HG02571 (cell line): Measurements from ENCODE around the gene NGF.
"Not testable (repeated sequence)": the region's sequence is repeated elsewhere in the genome, so short reads cannot be mapped to it uniquely, and the experiment has no call there.

Source experiments
- ATAC-seq: cut with Tn5 transposase; IDR thresholded peaks from one replicate; pipeline ENCODE4 v1.9.1; 2021; ENCODE audit warnings: mild to moderate bottlenecking, moderate library complexity; ENCODE audit not compliant: unreplicated experiment

Gene NGF

DNA sequence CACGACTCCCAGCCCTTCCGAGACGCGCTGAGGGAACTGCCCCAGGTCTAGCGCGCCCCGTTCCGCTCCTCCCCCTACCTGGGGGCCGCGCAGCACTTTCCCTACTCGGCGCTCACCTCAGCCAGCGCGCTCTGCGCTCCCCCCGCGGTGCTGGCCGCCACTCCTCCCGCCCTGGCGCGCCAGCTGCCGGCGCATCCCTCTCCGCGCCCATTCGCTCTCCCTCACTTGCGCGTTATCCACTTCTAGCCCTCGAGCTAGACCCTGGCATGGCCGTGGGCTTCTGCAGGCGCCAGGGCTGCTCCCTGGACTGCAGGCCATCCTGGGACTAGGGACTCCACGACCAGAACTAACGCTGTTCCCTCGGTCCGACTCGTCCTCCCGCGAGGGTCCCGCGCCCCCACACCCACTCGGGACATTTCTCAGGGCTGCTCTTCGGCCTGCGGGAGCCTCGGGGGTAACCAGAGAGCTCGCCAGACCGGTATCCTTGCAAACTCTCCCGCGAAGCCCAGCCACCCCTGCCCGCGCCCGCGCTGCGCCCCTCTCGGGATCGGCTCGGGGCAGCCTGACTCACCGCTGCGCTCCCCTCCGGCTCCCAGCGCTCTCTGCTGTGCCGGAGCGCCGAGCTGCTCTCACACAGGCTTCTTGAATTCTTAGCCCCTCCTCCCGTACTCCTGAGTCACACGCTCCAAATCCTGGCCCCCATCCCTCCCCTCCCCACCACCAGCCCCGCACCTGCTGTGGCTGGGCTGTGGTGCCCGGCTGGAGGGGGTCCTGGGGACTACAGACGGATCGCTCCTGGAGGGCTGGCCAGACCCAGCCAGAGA is at the start of gene NGF:
Gene NGF (minus strand): TSS at position 617 of the 824 bp plus-strand sequence. CDS start 51,454 bp downstream, outside the sequence.
- no peak for ATAC-seq

DNA sequence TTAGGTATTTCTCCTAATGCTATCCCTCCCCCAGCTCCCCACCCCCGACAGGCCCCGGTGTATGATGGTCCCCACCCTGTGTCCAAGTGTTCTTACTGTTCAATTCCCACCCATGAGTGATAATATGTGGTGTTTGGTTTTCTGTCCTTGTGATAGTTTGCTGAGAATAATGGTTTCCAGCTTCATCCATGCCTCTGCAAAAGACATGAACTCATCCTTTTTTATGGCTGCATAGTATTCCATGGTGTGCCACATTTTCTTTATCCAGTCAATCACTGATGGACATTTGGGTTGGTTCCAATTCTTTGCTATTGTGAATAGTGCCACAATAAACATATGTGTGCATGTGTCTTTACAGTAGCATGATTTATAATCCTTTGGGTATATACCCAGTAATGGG is 45.4 kb upstream of the NGF start:
- ATAC-seq = not testable (repeated sequence)

DNA sequence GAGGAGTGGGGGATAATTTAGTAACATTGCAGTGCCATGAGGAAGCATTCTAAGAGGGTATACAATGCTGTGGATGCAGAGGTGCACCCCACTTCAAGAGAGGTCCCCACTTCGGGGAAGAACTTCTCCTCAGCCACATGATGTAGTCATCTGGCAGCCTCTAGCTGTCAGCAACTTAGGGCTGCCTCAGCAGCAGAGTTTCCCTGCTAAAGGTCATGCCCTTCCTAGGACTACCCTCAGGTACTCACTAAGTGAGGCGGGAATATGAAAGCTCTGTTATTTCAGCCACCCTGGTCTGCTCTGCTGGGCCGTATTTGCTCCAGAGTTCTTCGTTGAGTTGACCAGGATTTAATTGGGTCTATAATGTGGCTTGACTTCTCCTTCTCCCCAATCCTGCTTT is 41.9 kb upstream of the NGF start:
- no peak for ATAC-seq

DNA sequence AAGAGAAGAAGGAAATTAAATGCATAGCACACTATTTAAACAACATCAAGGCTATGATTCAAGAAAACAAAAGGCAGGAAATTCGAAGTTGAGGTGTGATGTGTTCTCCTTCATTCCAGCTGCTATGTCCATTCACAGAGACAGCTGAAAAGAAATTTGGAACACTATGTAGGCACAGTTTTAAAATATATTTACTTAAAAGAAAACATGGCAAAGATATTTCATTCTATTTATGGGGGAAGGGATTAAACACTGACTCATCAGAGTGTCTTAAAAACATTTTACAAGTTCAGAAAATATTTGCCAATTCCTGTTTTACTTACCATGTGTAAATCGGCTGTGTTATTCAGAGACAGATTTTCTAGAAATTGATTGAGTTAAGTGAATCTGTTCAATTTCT is 39.4 kb upstream of the NGF start:
- no peak for ATAC-seq

DNA sequence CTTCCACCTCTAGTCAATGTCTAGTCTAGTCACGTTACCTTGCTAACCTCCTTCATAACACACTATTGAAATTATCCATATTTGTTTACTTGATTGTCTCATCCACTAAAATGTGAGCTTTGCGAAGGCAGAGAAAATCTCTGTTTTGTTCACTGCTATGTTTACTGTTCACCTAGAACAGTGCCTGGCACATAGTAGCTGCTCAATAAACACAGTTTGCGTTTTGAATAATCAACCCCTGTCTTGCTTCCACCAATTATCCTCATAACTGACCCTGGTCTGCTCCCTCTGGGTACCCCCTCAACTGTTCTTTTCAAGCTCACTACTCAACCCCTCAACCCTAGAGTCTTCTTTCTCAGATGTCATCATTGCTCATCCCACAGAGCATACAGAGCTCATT is 36.5 kb upstream of the NGF start:
- no peak for ATAC-seq

DNA sequence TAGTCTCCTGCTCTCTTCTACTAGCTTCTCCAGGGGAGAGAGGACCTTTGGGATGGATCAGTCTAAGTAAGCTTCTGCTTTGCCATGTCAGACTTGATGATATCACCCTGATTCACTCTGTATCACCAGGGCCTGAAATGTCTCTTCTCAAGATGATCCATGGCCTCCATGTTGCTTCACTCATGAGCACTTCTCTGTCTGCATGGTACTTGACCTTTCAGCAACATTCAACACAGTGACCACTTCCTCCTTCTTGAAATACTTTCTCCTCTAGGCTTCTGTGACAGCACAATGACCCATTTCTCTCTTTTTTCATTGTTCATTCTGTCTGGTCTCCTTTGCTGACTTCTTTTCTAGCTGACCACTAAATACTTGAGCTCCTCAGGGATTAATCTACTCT is 35.3 kb upstream of the NGF start:
- no peak for ATAC-seq

DNA sequence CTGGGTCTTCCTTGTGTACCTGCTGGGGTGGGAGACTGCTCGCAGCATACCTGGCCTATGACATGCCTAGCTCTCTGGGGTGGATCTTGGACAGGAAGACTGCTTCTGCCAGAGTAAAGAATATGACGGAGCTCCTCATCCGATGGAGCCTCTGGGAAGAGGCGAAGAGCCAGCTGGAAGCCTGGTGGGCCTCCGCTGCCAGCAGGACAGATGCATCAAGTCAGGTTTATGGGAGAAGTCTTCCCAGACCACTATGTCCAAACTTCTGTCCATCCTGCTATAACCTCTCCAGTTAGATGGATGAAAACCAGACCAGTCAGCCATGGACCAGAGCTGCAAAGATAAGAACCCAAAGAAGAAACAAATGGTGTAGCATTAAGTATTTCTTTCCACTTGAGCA is 27.7 kb upstream of the NGF start:
- ATAC-seq = no peak

DNA sequence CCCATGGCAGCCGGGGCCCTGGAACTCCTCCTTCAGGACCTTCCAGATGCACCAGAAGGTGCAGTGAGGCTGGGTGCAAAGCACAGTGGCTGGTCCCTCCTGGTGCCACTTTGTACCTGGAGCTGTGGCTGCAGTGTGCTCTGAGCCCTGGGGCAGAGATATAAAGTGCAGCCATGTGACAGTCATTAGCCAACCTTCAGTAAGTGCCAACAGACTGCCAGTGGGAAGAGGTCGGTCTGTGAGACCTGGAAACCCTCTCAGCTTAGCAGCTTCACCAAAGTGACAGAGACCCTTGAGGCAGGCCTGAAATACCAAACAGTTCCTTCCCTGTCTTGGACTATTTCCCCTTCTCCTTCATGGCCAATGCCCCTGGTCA is 26.7 kb upstream of the NGF start:
- no peak for ATAC-seq

DNA sequence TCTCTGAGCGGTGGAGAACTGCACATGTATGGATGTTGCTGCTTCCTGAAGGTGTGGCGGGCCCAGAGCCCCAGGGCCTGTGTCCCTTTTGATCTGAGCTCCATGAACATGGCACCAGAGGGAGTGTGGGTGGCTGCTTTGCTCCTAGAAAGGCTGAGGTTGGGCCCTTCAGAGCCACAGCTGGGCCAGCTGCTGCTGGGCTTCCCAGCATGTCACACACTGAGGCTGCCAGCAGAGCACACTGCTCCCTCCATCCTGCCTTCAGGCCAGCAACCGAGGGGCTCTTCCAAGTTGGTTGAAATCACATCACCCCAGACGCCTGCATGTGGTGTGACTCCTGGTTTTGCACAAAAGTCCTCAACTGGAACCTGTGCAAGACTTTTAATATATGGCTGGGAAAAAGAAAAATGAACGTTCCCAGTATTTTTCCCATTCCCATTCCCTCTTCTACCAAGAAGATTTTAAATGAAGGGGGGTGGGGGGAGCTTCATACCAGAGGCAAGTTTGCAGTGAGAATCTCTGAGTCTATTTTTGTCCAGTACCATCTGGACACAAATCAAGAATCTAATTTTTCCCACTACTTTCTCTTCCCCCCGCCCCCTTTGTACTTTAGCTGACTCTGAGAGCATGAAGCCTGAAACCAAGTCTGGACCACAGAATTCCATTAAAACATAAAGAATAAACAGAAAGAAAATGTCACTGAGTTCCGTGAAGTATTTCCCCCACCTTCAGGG is 26.2 kb upstream of the NGF start:
- ATAC-seq = no peak

DNA sequence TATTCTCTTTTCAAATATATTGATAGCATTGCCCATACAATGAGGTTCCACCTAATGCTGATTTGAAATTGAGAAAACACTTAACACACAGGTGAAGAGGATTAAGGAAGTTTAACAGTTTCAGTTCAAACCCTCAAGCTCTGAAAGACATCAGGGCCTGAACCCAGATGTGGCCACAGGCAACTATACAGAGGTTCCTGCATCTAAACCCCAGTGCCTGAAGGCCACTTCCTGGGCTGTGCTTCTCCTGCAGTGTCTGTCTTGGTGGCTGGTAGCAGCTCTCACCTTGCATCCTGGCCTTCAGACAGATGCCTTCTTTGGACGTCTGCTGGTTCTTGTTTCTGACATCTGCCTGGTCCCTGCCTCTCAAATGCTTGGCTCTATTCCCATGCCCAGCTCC is 25.1 kb upstream of the NGF start:
- no peak for ATAC-seq

DNA sequence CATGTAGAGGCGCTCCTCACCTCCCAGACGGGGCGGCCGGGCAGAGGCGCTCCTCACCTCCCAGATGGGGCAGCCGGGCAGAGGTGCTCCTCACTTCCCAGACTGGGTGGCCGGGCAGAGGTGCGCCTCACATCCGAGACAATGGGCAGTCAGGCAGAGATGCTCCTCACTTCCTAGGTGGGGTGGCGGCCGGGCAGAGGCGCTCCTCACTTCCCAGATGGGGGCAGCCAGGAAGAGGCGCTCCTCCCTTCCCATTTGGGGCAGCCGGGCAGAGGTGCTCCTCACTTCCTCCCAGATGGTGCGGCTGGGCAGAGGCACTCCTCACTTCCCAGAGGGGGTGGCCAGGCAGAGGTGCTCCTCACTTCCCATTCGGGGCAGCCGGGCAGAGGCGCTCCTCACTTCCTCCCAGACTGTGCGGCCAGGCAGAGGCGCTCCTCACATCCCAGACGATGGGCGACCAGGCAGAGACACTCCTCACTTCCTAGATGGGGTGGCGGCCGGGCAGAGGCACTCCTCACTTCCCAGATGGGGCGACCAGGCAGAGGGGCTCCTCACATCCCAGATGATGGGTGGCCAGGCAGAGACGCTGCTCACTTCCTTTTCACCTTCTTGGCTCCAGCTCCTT is 22.6 kb upstream of the NGF start:
- ATAC-seq = not testable (repeated sequence)

DNA sequence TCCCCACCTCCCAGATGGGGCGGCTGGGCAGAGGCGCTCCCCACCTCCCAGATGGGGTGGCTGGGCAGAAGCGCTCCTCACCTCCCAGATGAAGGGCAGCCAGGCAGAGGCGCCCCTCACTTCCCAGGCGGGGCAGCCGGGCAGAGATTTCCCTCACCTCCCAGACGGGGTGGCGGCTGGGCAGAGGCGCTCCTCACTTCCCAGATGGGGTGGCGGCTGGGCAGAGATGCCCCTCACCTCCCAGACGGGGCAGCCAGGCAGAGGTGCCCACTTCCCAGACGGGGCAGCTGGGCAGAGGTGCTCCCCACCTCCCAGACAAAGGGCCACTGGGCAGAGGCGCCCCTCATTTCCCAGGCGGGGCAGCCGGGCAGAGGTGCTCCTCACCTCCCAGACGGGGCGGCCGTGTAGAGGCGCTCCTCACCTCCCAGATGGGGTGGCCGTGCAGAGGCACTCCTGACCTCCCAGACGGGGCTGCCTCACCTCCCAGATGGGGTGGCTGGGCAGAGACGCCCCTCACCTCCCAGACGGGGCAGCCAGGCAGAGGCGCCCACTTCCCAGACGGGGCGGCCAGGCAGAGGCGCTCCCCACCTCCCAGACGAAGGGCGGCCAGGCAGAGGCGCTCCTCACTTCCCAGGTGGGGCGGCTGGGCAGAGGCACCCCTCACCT is 21.9 kb upstream of the NGF start:
- not testable (repeated sequence) for ATAC-seq

DNA sequence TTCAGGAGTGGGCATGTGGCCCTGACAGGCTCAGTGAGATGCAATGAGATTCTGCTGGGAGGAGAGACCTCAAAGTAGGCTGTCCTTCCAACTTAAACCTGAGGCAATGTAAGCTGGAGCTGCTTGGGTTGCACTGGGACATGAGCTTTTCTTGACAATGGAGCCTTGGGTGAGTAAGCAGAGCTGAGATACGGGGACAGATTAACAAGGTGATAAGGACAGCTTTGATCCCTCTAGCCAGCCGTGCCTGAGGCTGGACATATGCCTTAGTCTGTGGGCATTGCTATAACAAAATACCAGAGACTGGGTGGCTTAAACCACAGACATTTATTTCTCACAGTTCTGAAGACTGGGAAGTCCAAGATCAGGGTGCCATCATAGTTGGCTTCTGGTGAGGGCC is 18.3 kb upstream of the NGF start:
- no peak for ATAC-seq

DNA sequence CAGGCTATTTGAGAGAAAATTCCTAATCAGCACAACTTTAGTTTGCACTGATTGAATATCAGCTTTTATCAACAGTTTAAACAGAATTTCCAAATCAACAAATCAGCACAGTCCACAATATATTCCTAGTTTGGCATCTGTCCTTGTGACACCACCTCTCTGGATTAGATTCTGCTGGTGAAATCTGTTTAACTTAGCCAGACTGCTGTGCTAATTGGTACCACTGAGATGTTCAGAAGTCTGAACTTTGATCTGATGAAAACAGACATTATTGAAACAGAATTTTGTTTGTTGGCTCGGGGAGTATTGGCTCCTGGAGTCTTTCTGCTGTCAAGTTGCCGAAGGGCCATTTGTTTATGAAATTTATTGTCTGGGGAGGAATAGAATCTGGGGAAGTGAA is 17.0 kb upstream of the NGF start:
- no peak for ATAC-seq

DNA sequence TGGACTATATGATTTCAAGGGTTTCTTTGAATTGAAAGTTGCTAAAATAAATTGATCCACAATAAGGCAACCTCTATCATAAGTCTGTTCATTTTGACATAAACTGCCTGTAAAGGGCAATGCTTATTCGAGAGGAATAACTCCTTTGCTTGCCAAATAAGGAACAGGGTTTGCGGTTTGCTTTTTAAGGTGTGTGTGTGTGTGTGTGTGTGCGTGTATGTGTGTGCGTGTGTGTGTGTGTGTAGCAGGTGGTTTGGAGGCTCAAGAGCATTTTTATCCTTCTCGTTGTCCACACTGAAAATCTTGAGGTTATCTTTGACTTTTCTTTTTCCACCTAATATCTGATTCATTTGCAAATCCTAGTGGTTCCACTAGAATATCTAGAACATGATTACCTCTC is 13.1 kb upstream of the NGF start:
- no peak for ATAC-seq

DNA sequence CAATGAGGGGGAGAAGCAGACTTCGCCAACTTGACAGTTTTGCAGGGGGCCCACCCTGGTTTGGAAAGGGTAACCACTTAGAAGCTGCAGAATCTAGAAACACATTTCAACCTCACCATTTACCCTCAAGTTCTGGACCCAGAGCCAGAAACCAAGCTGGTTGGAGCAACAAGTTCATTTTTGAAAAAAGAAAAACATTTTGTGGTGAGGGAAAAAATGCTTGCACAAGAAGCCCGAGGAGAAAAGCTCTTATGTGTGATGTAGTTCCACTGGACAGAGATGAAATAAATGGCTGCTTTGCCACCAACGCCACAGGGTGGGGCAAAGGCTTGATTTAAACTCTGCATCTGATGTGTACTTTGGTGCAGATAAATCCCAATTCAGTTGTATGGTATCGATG is 10.6 kb upstream of the NGF start:
- no peak for ATAC-seq

DNA sequence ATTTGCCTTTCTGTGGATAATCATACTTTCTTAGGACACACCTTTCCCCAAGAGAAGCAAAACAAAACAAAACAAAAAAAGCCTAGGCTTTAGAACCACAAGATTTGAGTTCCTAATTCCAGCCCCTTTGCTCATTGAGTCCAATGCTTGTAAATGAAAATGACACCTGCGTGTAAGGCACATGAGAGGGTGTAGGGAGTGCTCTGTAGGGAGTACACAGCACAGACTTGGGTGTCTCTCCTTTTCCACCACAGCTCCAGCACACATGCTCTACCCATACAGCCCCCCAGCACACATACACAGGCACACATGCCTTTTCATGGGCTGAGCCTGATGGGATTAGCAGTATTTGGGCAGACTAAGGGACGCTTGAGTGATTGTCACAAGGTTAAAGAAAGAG is 9.2 kb upstream of the NGF start:
- no peak for ATAC-seq

DNA sequence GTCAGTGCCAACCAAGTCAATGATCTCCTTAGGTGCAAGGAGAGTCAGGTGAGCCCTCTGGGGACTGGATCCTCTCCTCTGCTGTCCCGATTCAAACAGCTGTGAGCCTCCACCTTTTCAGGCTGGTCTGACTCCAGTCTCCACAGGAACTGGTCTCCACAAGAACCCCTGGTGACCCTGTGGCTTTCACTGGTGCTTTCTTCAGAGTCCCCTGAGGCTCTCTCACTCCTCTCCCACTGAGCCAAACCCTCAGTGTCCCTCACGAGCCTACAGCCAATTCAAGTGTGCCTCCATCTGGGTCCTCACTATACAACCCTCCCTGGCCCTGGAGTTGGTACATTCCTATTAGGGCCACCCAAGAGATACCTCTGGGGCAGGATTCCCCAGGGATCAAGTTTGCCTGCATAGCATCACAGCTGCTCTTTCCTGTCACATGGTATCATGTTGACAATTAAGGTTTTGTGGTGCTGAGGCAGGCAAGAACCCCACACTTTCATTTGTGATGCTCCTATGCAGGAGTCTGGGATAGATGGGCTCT is 5.2 kb upstream of the NGF start:
- ATAC-seq = no peak

DNA sequence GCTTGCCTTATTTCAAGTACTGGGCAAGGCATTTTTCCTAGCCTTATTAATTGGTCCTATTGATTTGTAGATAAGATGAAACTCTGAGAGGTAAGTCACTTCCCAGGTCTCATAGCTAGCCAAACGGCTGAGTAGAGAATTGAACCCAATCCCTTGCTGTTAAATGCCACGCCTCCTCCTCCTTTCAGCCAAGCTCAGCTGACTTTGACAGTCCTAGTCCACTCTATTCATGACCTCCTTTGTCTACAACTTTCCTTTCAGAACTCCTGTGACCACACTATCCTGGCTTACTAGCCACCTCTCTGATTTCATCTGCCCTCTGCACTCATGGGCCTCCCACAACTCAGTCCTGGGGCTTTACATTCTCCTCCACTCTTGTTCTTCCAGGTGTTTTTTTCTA is 3.9 kb upstream of the NGF start:
- ATAC-seq = no peak

DNA sequence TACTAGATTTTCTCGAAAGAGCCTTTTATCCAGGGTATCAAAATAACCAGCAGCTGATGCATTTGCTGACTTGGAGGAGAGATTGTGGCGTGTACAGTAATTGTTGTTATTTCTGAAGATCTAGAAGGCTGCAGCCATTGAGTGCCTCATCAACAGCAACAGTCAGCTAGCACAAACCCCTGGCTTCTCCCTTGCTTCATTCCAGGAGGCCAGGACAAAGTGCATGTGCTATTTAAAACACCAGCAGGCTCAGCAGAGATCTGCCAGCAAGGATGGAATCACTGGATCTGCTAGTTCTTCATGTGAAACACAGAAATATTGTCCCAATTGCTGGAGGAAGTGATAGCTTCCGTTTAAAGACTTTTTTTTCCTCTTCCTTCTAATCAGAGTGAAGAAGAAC is 2.8 kb upstream of the NGF start:
- no peak for ATAC-seq

DNA sequence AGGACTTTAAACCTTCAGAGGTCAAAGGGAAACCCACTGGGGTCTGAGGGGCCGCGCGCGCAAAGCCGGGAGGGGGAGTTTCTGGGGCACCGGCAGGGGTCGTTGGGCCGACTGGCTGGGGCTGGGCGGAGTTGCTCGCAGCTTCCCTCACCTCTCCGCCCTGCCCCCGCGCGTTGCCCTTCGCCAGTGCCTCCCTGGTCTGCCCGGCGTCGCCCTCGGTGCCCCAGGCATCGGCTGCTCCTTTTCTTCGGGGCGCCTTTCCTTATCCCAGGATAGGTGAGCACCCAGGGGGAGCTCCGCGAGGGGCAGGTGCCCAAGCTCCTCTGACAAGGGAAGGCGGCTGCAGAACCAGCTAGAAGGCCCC is 390 bp upstream of the NGF start:
- ATAC-seq = no peak
